ENCODE data around the gene SLC12A7.

GRCh38 chr5:1093361-1093760, 18.5 kb downstream of the SLC12A7 start:
- no peak for TF ChIP-seq POLR2A (IDR thresholded peaks at IDR 0.05)
- TF ChIP-seq CTCF (IDR thresholded peaks at IDR 0.05): no peak

Data from ovary (tissue), 3 donors.